ENCODE data around the gene ASPRV1.

ASPRV1 gene

GRCh38 chr2:69988086-69988635, 26.7 kb upstream of the ASPRV1 start:
- DNase-seq (ENCODE audit: low spot score) = no peak

GRCh38 chr2:69986691-69987090, 25.3 kb upstream of the ASPRV1 start:
- DNase-seq (ENCODE audit: low spot score) = no peak

GRCh38 chr2:69985688-69986087, 24.3 kb upstream of the ASPRV1 start:
- DNase-seq (ENCODE audit: low spot score) = no peak

GRCh38 chr2:69985216-69985615, 23.8 kb upstream of the ASPRV1 start:
- no peak for DNase-seq (ENCODE audit: low spot score)

- DNase-seq (ENCODE audit: low spot score) = no peak
These were observed 22.0 kb upstream of the ASPRV1 start for GRCh38 chr2:69983392-69983966.

- no peak for DNase-seq (ENCODE audit: low spot score)
These were observed 18.7 kb upstream of the ASPRV1 start for GRCh38 chr2:69979902-69980807.

- no peak for DNase-seq (ENCODE audit: low spot score)
These were observed 16.6 kb upstream of the ASPRV1 start for GRCh38 chr2:69977906-69978482.

- no peak for DNase-seq (ENCODE audit: low spot score)
These were observed 15.8 kb upstream of the ASPRV1 start for GRCh38 chr2:69977186-69977585.

- DNase-seq (ENCODE audit: low spot score) = no peak
These were observed 14.5 kb upstream of the ASPRV1 start for GRCh38 chr2:69975853-69976462.

- no peak for DNase-seq (ENCODE audit: low spot score)
These were observed 13.9 kb upstream of the ASPRV1 start for GRCh38 chr2:69975136-69975852.

- no peak for DNase-seq (ENCODE audit: low spot score)
These were observed 11.9 kb upstream of the ASPRV1 start for GRCh38 chr2:69973335-69973735.

GRCh38 chr2:69972822-69973221, 11.4 kb upstream of the ASPRV1 start:
- DNase-seq (ENCODE audit: low spot score) = no peak

GRCh38 chr2:69969991-69970390, 8.6 kb upstream of the ASPRV1 start:
- no peak for DNase-seq (ENCODE audit: low spot score)

GRCh38 chr2:69969126-69969983, 7.9 kb upstream of the ASPRV1 start:
- DNase-seq (ENCODE audit: low spot score) = no peak

- DNase-seq (ENCODE audit: low spot score) = no peak
These were observed 7.2 kb upstream of the ASPRV1 start for GRCh38 chr2:69968609-69969008.

- DNase-seq (ENCODE audit: low spot score) = no peak
These were observed 5.1 kb upstream of the ASPRV1 start for GRCh38 chr2:69966496-69966895.

- no peak for DNase-seq (ENCODE audit: low spot score)
These were observed 4.5 kb upstream of the ASPRV1 start for GRCh38 chr2:69965756-69966445.

GRCh38 chr2:69964353-69964841, 3.0 kb upstream of the ASPRV1 start:
- DNase-seq (ENCODE audit: low spot score) = no peak

GRCh38 chr2:69962986-69963730, 1.7 kb upstream of the ASPRV1 start:
- DNase-seq (ENCODE audit: low spot score) = no peak
